Activated B cell treated with CpG ODN at 0.5 μM for 24 hours (primary cell): ENCODE data around the gene SYPL2. TPM values are rescaled to one million over a fixed set of nuclear protein-coding genes. Genes with fewer than 3 reads are reported as not detected.

Experiments used
- ATAC-seq: fragments of 200-7000 bp; cut with Tn5 transposase; one replicate; pipeline ENCODE4 v1.10.0; 2021; ENCODE audit warnings: low read depth, mild to moderate bottlenecking, moderate library complexity
- CTCF ChIA-PET: fragments of 350-600 bp; sonication (Branson Sonifier 250); formaldehyde crosslinking; loops from one replicate; lab custom pipeline; 2021; ENCODE audit warnings: antibody characterized with exemption; lab: Charles Lee
- POLR2A ChIA-PET: fragments of 350-600 bp; sonication (Branson Sonifier 250); formaldehyde crosslinking; loops from one replicate; lab custom pipeline; 2021; ENCODE audit warnings: antibody characterized with exemption; lab: Charles Lee
- DNase-seq: peaks from one replicate; pipeline ENCODE4 v3.0.0; 2022
- H3K27ac Mint-ChIP-seq: one replicate; pipeline ENCODE4 v1.8.0; 2020; ENCODE audit warnings: mixed read lengths
- H3K27me3 Mint-ChIP-seq: one replicate; pipeline ENCODE4 v1.8.0; 2021; ENCODE audit warnings: mixed read lengths
- H3K36me3 Mint-ChIP-seq: one replicate; pipeline ENCODE4 v1.8.0; 2021; ENCODE audit warnings: low read depth, mixed read lengths
- H3K4me1 Mint-ChIP-seq: one replicate; pipeline ENCODE4 v1.8.0; 2021; ENCODE audit warnings: mixed read lengths
- H3K4me3 Mint-ChIP-seq: one replicate; pipeline ENCODE4 v1.8.0; 2020; ENCODE audit warnings: mild to moderate bottlenecking, mixed read lengths
- H3K9me3 Mint-ChIP-seq: one replicate; pipeline ENCODE4 v1.8.0; 2020; ENCODE audit warnings: mixed read lengths
- intact Hi-C: fragments of 100-400 bp; cut with micrococcal nuclease; formaldehyde crosslinking; loops from one replicate; pipeline ENCODE4 v1.15.1; 2024
- total RNA-seq: library from RNA; stranded (reverse); gene quantifications from 2 replicates; pipeline ENCODE4 v1.2.3, GENCODE V29; 2022
- TF ChIP-seq, protein P1 (sequence below): fragments of 200-600 bp; IDR thresholded peaks from one replicate; pipeline ENCODE4 v1.8.0; 2022; ENCODE audit warnings: antibody characterized with exemption, mild to moderate bottlenecking

Gene SYPL2
- total RNA-seq, 1 donor from 2014 or later: not detected

DNA sequence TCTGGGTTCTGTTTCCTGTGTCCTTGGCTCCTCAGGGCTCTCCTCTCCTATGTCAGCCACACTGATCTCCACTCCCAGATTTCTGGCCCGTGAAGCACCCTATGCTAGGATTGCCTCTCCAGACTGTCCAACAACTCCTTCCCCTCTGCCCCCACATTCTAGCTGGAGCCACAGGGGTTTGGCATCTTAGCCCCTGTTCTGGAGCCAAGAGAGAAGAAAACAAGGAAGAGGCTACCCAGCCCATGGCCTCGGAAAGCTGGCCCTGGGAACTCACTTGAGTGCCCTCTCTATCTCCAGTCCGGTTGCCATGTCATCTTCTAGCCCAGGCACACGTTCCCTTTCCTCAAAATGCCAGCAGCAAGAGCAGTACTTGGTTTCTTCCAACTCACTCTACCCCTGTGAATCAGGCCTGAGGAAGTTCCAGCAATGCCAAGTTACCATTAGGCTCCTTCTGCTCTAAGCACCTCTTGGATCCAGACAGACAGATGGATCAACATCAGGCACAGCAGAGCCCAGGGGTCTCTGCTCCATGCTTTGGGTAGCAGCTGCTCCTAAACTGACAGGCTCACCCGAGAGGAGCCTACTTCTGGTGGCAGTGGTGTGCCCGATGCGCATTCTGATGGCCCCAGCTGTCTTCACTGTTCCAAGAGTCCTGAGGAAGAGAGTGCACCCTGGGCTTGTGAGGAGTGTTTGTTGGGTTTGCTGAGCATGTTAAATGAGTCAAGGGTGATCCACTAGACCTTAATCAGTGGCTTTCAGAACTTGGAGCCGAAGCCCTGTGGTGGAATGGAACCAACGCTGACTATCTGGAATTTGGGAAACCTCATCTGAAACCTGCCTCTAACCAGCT is 61.7 kb downstream of the SYPL2 start:
- ChIA-PET POLR2A (no interaction called here), CTCF (interaction anchor here (1.4 to 10.5 kb wide), 2 partner anchors 18 to 28 kb away, joined by 3 to 375 read pairs; partner anchors contain the start of genes AMIGO1 and CYB561D1)
- TF ChIP-seq, protein P1, sequence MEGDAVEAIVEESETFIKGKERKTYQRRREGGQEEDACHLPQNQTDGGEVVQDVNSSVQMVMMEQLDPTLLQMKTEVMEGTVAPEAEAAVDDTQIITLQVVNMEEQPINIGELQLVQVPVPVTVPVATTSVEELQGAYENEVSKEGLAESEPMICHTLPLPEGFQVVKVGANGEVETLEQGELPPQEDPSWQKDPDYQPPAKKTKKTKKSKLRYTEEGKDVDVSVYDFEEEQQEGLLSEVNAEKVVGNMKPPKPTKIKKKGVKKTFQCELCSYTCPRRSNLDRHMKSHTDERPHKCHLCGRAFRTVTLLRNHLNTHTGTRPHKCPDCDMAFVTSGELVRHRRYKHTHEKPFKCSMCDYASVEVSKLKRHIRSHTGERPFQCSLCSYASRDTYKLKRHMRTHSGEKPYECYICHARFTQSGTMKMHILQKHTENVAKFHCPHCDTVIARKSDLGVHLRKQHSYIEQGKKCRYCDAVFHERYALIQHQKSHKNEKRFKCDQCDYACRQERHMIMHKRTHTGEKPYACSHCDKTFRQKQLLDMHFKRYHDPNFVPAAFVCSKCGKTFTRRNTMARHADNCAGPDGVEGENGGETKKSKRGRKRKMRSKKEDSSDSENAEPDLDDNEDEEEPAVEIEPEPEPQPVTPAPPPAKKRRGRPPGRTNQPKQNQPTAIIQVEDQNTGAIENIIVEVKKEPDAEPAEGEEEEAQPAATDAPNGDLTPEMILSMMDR: no peak
- no peak overlapping the region for H3K27ac Mint-ChIP-seq
- H3K9me3 Mint-ChIP-seq: no peaks in the 10 kb centered on the region
- peaks cover 11% of the 10 kb centered on the region for H3K4me1 Mint-ChIP-seq
- DNase-seq (no peak), ATAC-seq (no peak)
- intact Hi-C loops: no loop called here
- no peaks in the 10 kb centered on the region for H3K27me3 Mint-ChIP-seq
- no peaks in the 10 kb centered on the region for H3K36me3 Mint-ChIP-seq
- H3K4me3 Mint-ChIP-seq: no peak overlapping the region

DNA sequence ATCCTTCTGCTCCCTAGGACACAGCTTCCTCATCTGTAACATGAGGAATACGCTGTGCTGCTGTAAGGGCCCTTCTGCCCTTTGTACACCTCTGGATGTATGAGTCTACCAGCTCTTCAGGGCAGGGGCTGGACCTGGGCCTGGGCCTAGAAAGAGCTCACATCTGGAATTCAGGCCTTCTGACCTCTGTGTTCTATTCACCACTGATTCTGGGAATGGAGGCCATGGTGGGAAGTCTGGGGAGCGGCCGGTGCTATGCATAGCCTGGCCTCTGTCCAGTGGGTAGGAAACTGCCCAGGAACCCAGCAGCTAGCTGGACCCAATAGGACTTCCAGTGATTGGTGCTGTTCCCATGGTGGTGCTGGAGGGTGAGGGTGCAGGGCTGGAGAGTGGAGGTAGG is 62.4 kb downstream of the SYPL2 start:
- DNase-seq (no peak), ATAC-seq (no peak)
- no peak overlapping the region for H3K4me3 Mint-ChIP-seq
- peaks cover 11% of the 10 kb centered on the region for H3K4me1 Mint-ChIP-seq
- H3K27ac Mint-ChIP-seq: no peak overlapping the region
- CTCF ChIA-PET: interaction anchor here (0.7 to 10.5 kb wide), 3 partner anchors 18 to 94 kb away, joined by 3 to 375 read pairs (median 3); partner anchors contain the start of genes AMIGO1 and CYB561D1
- TF ChIP-seq, protein P1: no peak
- H3K27me3 Mint-ChIP-seq: no peaks in the 10 kb centered on the region
- intact Hi-C loops: no loop called here
- POLR2A ChIA-PET: no interaction called here
- no peaks in the 10 kb centered on the region for H3K9me3 Mint-ChIP-seq
- H3K36me3 Mint-ChIP-seq: no peaks in the 10 kb centered on the region

DNA sequence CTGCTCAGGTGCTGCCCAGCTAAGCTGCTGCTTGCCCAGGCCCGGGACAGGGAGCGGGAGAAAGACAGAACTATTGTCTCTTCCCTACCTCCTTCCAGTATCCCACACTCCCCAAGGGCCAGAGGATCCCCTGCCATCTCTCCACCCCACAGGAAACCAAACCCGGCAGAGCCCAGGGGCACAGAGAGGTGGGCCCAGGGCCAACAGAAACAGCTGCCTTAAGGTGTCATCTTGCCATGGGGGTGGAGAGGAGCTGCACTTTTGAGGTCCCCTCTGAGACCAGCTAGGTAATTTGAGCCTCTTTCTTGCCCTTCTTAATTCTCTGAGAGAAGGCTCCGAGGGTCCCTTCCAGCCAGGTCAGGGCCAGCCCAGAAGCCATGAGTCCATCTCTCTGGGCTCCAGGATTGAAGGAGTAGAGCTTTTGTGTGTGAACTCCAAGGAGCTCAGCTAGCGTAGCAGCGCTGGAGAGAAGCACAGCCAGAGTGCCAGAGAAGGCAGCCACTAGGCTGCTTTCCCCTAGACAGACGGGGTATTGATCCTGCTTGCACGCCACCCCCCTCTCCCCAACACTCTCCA is 63.6 kb downstream of the SYPL2 start:
- Mint-ChIP-seq H3K36me3 (no peaks in the 10 kb centered on the region), H3K27me3 (no peaks in the 10 kb centered on the region), H3K4me3 (no peak overlapping the region), H3K9me3 (no peaks in the 10 kb centered on the region), H3K4me1 (peaks cover 11% of the 10 kb centered on the region), H3K27ac (no peak overlapping the region)
- TF ChIP-seq, protein P1: no peak
- intact Hi-C loops: no loop called here
- ChIA-PET CTCF (interaction anchor here (1.0 to 10.5 kb wide), 5 partner anchors 30 to 455 kb away, joined by 3 to 375 read pairs (median 4); partner anchors contain the start of genes AHCYL1, AMIGO1 and CYB561D1), POLR2A (interaction anchor here (0.6 to 1.1 kb wide), 4 partner anchors 36 to 429 kb away, joined by 3 to 5 read pairs (median 4); partner anchors contain the start of gene CYB561D1)
- DNase-seq (no peak), ATAC-seq (no peak)

DNA sequence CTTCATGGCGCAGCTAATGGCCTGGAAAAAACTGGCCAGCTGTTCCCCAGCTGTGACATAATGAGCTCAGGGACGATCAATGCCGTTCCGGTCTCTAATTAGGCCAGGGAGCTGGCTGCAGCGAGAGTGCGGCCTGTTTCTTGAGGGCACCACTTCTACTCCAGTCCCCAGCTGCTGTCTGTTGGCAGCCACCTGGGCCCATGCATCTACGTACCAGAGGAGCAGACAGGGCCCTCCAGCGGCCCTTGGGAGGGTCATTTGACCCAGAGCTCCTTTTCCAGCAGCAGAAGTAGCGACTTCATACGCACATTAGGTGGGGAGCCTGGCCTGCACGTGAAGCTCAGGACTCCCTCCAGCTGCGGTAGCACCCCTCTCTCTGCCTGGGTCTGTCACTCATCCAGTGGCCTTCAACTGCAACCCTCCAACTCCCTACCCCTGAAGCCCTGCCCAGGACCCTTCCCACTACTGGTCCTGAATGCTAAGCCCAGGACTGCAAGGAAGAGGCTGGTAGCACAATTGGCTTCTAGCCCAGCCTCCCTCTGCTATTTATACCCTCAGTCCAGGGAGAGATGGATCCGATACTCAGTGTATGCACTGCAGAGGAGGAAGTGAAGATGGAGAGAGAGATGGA is 64.2 kb downstream of the SYPL2 start:
- Mint-ChIP-seq H3K27ac (no peak overlapping the region), H3K4me3 (no peak overlapping the region), H3K4me1 (peaks cover 11% of the 10 kb centered on the region), H3K27me3 (no peaks in the 10 kb centered on the region), H3K36me3 (no peaks in the 10 kb centered on the region), H3K9me3 (no peaks in the 10 kb centered on the region)
- ChIA-PET POLR2A (interaction anchor here (0.6 to 0.7 kb wide), 2 partner anchors 277 to 429 kb away, joined by 4 to 5 read pairs; no protein-coding TSS in a partner anchor), CTCF (interaction anchor here (1.0 to 10.5 kb wide), 5 partner anchors 31 to 454 kb away, joined by 3 to 375 read pairs (median 4); partner anchors contain the start of genes AHCYL1, AMIGO1 and CYB561D1)
- no peak for DNase-seq
- TF ChIP-seq, protein P1: no peak
- intact Hi-C loops: no loop called here
- no peak for ATAC-seq
